ENCODE data around the gene UQCC2.
A peak's percentile ranks its signal among the peaks of the same experiment; 100 is the strongest.

UQCC2 gene

GRCh38 chr6:33755070-33755869 lies 43.8 kb upstream of the UQCC2 start:
- H3K4me3 ChIP-seq (ENCODE audit: low read depth, low read length), result no peak overlapping the region
- no peak for DNase-seq (ENCODE audit: low read depth)
- no peak for TF ChIP-seq CTCF (IDR thresholded peaks at IDR 0.05; ENCODE audit: insufficient read depth, low read depth, low read length, missing control alignments)

GRCh38 chr6:33754222-33754621 lies 42.7 kb upstream of the UQCC2 start:
- no peak overlapping the region for H3K4me3 ChIP-seq (ENCODE audit: low read depth, low read length)
- DNase-seq (ENCODE audit: low read depth), result no peak
- no peak for TF ChIP-seq CTCF (IDR thresholded peaks at IDR 0.05; ENCODE audit: insufficient read depth, low read depth, low read length, missing control alignments)

GRCh38 chr6:33752646-33753015 lies 41.1 kb upstream of the UQCC2 start:
- no peak for DNase-seq (ENCODE audit: low read depth)
- no peak overlapping the region for H3K4me3 ChIP-seq (ENCODE audit: low read depth, low read length)
- no peak for TF ChIP-seq CTCF (IDR thresholded peaks at IDR 0.05; ENCODE audit: insufficient read depth, low read depth, low read length, missing control alignments)

- DNase-seq (ENCODE audit: low read depth), result peak; percentile 26
- no peak overlapping the region for H3K4me3 ChIP-seq (ENCODE audit: low read depth, low read length)
- TF ChIP-seq CTCF (IDR thresholded peaks at IDR 0.05; ENCODE audit: insufficient read depth, low read depth, low read length, missing control alignments), result no peak
These were observed 40.5 kb upstream of the UQCC2 start for GRCh38 chr6:33751771-33752645.

GRCh38 chr6:33750244-33750991 lies 38.9 kb upstream of the UQCC2 start:
- TF ChIP-seq CTCF (IDR thresholded peaks at IDR 0.05; ENCODE audit: insufficient read depth, low read depth, low read length, missing control alignments), result no peak
- no peak for DNase-seq (ENCODE audit: low read depth)
- no peak overlapping the region for H3K4me3 ChIP-seq (ENCODE audit: low read depth, low read length)

- no peak overlapping the region for H3K4me3 ChIP-seq (ENCODE audit: low read depth, low read length)
- TF ChIP-seq CTCF (IDR thresholded peaks at IDR 0.05; ENCODE audit: insufficient read depth, low read depth, low read length, missing control alignments), result no peak
- no peak for DNase-seq (ENCODE audit: low read depth)
These were observed 37.9 kb upstream of the UQCC2 start for GRCh38 chr6:33749401-33749800.

All from GM12865 (cell line).